Effector CD8-positive, alpha-beta T cell (primary cell): Measurements from ENCODE around the gene SWT1.
"Not testable (repeated sequence)": the region's sequence is repeated elsewhere in the genome, so short reads cannot be mapped to it uniquely, and the experiment has no call there.

ENCODE experiments used
- DNase-seq: peaks from one replicate; lab custom pipeline; 2025; lab: John Stamatoyannopoulos, UW

The SWT1 gene

DNA sequence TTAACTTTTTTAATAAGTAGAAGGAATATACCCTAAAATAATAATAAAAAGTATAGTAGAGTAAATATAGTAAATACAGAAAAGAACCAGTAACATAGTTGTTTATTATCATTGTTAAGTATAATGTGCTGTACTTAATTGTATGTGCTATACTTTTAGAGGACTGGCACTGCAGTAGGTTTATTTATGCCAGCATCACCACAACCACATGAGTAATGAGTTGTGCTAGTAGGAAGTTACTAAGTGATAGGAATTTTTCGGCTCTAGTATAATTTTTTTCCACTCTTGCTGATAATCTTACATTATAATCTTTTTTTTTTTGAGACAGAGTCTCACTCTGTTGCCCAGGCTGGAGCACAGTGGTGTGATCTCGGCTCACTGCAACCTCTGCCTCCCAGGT, 88.5 kb downstream of the SWT1 start:
- no peak for DNase-seq

DNA sequence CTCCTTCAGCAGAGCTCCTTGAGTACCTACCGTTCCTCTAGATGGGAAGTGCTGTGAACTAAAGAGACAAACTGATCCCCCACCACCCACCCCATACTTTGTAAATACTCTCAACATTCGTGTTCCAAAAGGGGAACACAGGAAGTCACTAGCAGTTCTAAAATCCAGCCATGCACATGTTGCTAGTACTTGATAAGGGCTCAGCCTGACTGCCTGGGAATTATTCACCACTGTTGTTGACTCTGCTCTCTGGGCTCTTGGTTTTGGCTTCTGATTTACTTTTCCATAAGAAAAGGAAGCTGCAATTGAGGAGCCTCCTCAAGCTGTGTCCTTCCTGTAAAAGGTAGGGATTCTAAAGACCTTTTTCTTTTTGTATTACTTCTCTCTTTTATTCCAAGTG, 92.6 kb downstream of the SWT1 start:
- no peak for DNase-seq

DNA sequence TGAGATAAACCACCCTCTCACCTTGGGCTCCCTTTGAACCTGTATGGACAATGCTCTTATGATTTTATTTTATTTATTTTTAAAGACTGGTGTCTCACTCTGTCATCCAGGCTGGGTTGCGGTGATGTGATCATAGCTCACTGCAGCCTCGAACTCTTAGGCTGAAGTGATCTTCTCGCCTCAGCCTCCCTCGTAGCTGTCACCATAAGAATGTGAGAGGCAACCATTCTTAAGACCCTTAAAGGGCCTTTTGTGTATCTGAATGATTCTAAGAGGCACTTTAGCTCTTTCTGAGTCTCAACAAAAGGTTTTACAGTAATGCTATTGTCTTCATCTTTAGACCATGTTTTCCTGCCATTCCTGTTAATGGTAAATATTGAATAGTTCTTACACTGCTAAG, 93.1 kb downstream of the SWT1 start:
- no peak for DNase-seq

DNA sequence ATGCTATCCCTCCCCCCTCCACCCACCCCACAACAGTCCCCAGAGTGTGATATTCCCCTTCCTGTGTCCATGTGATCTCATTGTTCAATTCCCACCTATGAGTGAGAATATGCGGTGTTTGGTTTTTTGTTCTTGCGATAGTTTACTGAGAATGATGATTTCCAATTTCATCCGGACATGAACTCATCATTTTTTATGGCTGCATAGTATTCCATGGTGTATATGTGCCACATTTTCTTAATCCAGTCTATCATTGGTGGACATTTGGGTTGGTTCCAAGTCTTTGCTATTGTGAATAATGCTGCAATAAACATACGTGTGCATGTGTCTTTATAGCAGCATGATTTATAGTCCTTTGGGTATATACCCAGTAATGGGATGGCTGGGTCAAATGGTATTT, 95.0 kb downstream of the SWT1 start:
- not testable (repeated sequence) for DNase-seq

DNA sequence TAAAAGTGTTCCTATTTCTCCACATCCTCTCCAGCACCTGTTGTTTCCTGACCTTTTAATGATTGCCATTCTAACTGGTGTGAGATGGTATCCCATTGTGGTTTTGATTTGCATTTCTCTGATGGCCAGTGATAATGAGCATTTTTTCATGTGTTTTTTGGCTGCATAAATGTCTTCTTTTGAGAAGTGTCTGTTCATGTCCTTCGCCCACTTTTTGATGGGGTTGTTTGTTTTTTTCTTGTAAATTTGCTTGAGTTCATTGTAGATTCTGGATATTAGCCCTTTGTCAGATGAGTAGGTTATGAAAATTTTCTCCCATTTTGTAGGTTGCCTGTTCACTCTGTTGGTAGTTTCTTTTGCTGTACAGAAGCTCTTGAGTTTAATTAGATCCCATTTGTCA, 95.4 kb downstream of the SWT1 start:
- DNase-seq: not testable (repeated sequence)

DNA sequence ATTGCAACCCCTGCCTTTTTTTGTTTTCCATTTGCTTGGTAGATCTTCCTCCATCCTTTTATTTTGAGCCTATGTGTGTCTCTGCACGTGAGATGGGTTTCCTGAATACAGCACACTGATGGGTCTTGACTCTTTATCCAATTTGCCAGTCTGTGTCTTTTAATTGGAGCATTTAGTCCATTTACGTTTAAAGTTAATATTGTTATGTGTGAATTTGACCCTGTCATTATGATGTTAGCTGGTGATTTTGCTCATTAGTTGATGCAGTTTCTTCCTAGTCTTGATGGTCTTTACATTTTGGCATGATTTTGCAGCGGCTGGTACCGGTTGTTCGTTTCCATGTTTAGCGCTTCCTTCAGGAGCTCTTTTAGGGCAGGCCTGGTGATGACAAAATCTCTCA, 98.6 kb downstream of the SWT1 start:
- not testable (repeated sequence) for DNase-seq

DNA sequence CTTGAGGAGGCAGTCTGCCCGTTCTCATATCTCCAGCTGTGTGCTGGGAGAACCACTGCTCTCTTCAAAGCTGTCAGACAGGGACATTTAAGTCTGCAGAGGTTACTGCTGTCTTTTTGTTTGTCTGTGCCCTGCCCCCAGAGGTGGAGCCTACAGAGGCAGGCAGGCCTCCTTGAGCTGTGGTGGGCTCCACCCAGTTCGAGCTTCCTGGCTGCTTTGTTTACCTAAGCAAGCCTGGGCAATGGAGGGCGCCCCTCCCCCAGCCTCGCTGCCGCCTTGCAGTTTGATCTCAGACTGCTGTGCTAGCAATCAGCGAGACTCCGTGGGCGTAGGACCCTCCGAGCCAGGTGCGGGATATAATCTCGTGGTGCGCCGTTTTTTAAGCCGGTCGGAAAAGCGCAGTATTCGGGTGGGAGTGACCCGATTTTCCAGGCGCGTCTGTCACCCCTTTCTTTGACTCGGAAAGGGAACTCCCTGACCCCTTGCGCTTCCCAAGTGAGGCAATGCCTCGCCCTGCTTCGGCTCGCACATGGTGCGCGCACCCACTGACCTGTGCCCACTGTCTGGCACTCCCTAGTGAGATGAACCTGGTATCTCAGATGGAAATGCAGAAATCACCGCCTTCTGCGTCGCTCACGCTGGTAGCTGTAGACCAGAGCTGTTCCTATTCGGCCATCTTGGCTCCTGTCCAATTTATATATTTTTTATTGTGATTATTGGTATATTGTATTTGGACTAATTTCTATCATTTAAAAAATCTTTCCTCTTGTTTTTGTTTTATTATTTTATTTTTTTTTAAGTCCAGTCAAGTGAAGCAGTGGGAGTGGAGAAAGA, 100.4 kb downstream of the SWT1 start:
- DNase-seq: not testable (repeated sequence)

DNA sequence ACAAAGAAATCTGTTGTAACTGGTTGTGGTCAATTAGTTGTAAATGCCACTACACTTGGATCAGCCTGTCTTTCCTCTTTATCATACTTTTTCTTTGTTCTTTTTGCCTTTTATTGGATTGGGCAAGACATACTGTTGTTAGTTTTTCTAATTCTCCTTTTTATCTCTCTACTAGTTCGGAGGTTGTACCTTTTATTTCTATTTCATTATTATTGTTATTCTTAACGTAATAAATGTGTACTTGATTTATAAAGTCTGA, 100.9 kb downstream of the SWT1 start:
- no peak for DNase-seq

DNA sequence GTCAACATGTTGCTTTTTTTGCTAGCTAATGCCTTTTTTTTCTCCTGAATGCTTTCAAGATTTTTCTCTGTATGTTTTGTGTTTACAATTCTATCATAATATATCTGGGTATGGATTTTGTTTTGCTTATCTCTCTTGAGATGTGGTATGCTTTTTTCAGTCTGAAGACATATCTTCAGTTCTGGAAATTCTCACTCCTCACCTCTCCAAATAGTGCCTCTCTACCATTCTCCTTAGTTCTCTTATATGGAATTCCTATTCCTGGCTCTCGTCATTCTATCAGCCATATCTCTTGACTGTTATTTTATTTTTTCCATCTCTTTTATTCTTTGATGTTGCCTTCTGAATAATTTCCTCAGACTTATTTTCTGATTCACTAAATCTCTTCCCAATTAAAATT, 101.7 kb downstream of the SWT1 start:
- DNase-seq: no peak

DNA sequence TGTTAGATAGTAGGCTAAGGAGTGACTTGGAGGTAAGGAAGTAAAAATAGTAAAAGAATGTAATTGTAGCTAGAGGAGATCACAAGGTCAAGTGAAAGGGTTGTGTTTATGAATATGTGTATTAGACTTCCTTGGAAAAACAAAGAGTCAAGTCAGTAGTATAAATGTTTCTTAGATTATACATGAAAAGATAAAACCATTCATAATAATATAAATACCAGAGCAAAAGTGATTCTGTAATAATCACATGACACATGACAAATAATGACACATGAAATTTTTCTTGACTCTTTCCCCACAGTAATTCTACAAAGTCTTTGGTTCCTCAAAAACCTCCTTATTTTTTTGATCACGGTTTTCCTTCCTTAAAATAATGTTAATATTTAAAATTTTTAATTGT, 103.6 kb downstream of the SWT1 start:
- DNase-seq: no peak

DNA sequence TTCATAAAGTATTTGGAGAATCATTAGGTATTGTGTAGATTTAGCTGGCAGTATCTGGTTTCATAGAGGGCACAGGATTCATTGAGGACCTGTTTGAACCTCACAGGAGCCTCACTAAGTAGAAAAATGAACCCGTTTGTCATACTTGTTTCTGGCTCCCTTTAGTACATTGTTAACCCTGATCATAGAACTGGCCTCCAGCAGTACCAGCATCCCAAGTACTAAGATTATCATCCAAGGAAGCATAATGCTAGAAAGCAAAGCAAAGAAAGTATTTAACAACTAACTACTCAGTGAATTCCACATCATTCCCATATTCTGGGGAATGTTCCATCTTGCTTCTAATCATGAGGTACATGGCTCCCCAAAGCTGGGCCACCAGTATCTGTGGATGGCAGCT, 105.2 kb downstream of the SWT1 start:
- no peak for DNase-seq

DNA sequence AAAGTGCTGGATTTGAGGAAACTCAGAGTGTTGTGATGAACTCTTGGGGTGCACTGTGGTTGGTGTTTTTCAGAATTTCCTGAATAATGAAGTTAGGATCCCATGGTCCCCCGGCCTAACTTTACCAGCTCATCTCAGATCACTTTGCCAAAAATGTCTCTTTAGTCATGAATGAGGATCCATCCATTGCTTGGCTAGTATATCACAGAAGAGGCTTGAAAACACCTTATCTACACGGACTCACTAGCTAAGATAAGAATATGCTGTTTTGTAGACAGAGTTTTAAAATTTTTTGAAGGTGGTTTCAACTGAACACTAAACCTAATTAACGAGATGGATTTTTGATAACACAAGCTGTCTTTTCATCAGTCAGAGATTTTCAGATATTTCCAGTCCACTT, 106.3 kb downstream of the SWT1 start:
- no peak for DNase-seq

DNA sequence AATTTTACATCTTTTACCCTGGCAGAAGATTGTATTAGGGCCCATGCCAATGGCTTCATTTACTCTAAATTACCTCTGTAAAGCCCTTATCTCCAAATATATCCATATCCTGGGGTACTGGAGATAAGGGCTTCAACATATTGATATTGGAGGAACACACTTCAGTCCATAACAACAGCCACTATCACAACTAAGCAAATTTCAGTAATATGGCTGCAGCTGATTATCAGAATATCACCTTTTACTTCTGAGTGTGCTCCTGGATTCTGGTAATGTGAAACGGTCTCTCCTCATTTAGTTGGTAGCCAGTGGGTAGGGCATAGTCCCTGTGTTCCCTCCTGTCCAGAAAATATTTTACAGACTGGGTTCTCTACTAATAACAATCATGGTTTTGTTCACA, 106.8 kb downstream of the SWT1 start:
- no peak for DNase-seq

DNA sequence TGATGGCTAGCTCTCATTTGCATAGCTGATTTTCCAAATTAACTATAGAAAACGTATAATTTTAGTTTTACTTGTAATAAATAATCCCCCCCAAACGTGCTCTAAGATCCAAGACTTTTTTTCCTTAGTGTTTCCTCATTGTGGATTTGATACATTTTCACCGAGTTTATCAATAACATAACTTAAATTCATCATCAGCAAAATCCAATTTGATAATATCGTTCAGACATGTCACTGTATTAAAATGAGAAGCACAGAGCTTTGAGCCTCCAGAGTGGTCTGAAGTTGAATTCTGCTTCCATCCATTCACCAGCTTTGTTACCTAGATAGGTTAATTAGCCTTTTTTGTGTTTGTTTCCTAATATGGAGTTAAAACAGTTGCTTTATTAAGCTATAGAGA, 108.3 kb downstream of the SWT1 start:
- DNase-seq: no peak

DNA sequence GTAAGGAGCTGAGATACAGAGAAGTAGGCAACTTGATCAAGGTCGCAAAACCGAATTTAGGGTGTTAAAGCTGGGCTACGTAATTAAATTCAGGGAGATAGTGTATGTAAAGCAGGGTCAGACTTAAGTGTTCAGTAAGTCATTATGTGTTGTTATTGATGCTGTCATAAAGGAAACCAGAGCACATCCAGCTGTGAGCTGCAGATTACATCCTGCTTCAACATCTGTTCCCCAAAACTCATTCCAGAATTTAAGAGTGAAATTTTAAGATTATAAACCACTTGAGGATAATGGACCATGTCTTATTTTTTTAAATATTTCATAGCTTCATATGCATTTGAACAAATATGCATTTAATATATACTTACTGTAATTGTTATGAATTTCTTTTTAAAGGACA, 110.3 kb downstream of the SWT1 start:
- DNase-seq: no peak

DNA sequence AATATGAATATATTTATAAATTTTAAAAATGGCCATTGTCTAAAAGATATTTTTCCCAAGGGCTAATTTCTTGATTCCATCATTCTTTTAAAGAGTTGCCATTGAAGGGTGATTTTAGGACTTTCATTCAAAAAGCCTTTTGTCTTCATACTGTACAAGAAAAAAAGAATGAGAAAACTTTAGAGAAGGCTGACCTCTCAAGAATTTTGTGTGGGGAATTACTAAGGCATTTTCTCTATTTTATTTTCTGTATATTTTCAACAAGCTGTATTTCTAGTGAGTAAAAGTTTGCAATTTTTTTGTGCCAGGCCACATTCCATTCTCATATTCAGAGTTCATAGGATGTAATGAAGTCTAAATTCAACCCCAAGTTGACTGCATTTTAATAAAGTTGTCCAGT, 110.7 kb downstream of the SWT1 start:
- no peak for DNase-seq

DNA sequence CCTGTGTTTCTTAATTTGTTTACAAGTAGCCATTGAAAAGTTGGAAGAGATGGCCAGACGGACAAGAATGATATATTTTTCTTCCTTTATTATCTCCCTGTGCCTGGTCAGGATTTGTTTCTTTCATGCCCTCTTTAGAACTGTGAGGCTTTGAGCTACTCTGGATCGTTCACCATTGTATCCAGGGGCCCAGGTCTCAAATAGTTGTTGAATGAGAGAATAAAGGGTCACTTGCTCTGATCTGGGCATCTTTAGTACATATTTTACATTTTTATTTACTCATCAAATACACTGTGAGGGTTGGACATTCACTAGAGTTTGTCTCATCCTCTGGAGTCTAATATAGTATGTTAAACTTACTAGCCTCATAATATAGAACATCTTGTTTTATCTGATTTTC, 111.4 kb downstream of the SWT1 start:
- no peak for DNase-seq

DNA sequence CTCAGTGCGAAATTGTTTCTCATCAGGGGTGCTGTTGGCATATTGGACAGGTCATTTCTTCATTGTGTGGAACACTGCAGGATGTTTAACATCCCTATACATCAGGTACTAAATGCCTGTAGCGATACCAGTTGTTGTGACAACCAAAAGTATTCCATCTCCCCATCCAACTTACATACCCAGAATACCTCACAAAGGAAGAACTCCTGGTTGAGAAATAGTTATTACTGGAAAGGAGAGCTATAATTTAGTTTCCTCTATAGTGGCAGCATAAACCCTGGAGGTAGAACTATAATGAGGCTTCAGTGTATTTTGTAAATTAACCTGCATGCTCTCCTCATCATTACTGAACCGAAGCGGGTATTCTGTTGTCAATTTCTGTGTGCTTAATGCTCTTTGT, 115.0 kb downstream of the SWT1 start:
- DNase-seq: no peak

DNA sequence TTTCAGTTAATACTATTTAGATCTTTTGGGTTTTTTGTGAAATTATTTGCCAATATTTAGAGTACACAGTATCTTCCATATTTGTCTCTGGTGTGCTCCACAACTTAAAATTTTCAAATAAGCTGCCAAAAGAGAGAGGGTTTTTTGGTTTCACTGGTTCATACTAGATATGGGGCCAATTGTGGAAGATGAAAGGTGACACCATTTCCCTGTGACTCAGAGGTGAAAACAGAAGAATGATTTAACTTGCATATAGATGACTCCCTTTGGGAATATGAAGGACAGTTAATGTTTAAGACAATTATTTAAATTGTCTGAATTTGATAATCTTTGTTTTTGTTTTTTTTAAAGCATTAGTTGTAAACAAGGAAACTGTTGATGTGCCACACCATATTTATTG, 122.6 kb downstream of the SWT1 start:
- DNase-seq: no peak

DNA sequence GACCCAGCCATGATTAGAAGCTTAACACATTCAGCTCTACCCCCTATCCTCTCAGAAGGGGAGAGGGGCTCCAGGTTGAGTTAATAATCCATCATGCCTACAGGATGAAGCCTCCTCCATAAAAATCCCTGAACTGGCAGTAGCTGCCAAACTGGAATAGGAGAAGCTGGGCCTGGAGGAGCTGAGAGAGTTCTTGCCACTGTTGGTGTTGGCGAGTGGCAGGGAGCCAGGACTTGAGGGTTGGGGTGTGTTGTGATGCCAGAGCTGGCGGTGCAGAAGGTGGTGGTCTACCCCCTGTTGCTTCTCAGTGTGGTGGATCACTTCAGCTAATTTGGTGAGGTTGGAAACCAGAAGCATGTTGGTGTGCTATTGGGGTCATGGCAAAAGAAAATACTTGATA, 123.6 kb downstream of the SWT1 start:
- no peak for DNase-seq

DNA sequence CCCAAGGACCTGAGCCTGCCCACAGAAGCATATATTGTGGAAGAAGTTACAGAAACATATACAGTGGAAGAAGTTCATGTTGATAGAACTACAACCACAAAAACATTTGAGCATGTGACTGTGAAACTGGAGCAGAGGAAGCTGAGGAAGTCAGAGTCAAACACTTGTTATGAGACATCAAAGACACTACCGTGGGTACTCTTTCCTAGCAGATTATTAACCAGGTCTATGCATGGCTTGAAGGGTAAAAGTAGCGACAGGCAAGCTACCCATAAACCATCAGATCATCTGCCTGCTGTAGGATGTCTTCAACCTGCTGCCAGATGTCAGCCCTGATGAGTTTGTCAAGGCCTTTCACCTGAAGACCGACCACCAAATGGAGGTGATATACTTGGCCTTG, 124.3 kb downstream of the SWT1 start:
- DNase-seq: no peak

DNA sequence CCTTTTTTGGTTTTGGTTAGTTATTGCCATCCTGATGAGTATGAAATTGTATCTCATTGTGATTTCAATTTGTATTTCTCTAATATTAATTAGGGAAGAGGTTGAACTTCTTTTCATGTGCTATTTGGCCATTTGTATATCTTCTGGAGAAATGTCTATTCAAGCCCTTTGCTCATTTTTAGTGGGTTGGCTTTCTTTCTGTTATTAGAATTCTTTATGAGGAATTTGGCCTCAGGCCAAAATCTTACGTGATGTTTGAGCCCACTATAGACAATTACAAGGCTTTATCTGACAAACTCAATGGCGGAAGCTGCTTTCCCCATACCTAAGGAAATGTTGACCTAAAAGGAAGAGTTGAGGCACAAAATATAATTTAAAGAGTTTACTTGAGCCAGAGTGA, 127.1 kb downstream of the SWT1 start:
- no peak for DNase-seq

DNA sequence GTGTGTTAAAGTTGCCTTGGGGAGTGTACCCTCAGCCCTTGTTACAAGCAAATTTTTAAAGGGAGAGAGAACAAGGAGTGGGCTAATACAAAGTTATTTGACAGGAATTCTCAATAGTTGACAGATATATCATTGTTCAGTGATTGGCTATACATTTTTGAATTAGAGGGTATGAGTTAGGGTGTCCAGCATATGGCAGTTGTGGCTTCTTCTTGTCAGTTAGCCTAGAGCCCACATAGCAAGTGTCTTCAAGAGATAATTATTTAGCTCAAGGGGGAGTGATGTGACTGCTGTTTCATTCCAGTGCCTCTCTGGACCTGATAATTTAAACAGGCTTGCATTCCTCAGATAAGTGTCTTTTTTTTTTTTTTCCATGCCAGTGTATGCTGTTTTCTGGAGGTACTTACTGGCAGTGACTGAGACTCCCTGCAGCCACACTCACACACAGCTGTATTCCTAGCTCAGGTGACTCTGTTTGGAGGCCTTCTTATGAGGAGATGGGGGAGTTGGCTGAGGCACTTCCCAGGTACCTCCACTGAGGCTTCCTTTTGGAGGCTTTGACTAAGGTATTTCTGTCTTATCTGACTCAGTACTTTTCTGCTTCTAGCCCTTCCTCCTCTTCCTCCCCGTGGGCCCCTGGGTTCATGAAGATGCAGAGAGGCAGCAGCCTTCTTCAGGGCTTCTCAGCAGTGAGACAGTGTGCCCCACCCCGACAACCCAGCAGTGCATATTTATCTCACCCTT, 127.7 kb downstream of the SWT1 start:
- no peak for DNase-seq

DNA sequence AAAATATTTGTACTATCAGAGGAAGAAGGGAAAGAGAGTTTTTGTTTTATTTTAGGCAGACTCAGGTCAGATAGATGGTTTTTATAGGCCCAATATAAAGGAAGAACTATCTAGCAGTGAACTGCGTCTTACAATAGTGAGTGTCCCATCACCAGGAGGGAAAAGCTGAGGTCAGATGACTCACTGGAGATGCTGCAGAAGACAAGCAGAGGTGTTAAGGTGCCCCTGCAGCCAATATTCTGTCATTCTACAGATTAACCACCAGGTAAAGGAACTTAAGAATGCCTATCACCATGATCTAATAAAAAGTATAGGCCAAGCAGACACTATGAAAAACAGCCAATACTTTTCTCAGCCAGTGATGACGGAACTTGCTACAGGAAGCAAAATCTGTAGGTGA, 130.5 kb downstream of the SWT1 start:
- no peak for DNase-seq
